ENCODE results near the gene MRPS9. TPM values are rescaled to one million over a fixed set of nuclear protein-coding genes. Genes with fewer than 3 reads are reported as not detected.

The MRPS9 gene
- polyA plus RNA-seq, 10 donors, result 26.5 to 33.1 (median 29.5) TPM

- DNase-seq, result no peak
These were observed 35.7 kb downstream of the MRPS9 start for GRCh38 chr2:105073591-105073990.

- DNase-seq, result no peak
These were observed 38.3 kb downstream of the MRPS9 start for GRCh38 chr2:105076121-105076520.

- peak in 1 of 3 donors; percentile 5 for DNase-seq
These were observed 41.1 kb downstream of the MRPS9 start for GRCh38 chr2:105078906-105079495.

- DNase-seq, result peak in 1 of 3 donors; percentile 29
These were observed 42.6 kb downstream of the MRPS9 start for GRCh38 chr2:105080461-105080860.

- DNase-seq, result peak in 1 of 3 donors; percentile 12
These were observed 43.2 kb downstream of the MRPS9 start for GRCh38 chr2:105081006-105081601.

GRCh38 chr2:105082107-105082506 is 44.2 kb downstream of the MRPS9 start:
- DNase-seq, result no peak

- DNase-seq, result no peak
These were observed 47.7 kb downstream of the MRPS9 start for GRCh38 chr2:105085525-105085924.

- no peak for DNase-seq
These were observed 49.4 kb downstream of the MRPS9 start for GRCh38 chr2:105087273-105087672.

GRCh38 chr2:105090091-105090490 is 52.2 kb downstream of the MRPS9 start:
- no peak for DNase-seq

- no peak for DNase-seq
These were observed 54.9 kb downstream of the MRPS9 start for GRCh38 chr2:105092797-105093196.

- no peak for DNase-seq
These were observed 61.3 kb downstream of the MRPS9 start for GRCh38 chr2:105099153-105099552.

GRCh38 chr2:105100046-105100840 is 62.4 kb downstream of the MRPS9 start:
- DNase-seq, result no peak

GRCh38 chr2:105102001-105102400 is 64.1 kb downstream of the MRPS9 start:
- no peak for DNase-seq

GRCh38 chr2:105102963-105103421 is 65.1 kb downstream of the MRPS9 start:
- DNase-seq, result peak in 2 of 3 donors; percentile 7 to 71

GRCh38 chr2:105103481-105103880 is 65.6 kb downstream of the MRPS9 start:
- no peak for DNase-seq

GRCh38 chr2:105104208-105104731 is 66.4 kb downstream of the MRPS9 start:
- peak in 1 of 3 donors; percentile 74 for DNase-seq

GRCh38 chr2:105110295-105110829 is 72.5 kb downstream of the MRPS9 start:
- DNase-seq, result no peak

- DNase-seq, result no peak
These were observed 73.7 kb downstream of the MRPS9 start for GRCh38 chr2:105111365-105112150.

GRCh38 chr2:105112345-105112744 is 74.5 kb downstream of the MRPS9 start:
- no peak for DNase-seq

- no peak for DNase-seq
These were observed 75.9 kb downstream of the MRPS9 start for GRCh38 chr2:105113616-105114291.

- peak; percentile 30 to 57 (median 41) for DNase-seq
These were observed 76.7 kb downstream of the MRPS9 start for GRCh38 chr2:105114551-105114950.
